IMR-90 (cell line): Measurements from ENCODE around the gene SRSF2. TPM values are rescaled to one million over a fixed set of nuclear protein-coding genes. Genes with fewer than 3 reads are reported as not detected.
A peak's percentile ranks its signal among the peaks of the same experiment; 100 is the strongest.

Source experiments
- ATAC-seq: fragments of 200-7000 bp; cut with Tn5 transposase; 2 replicates; pipeline ENCODE4 v1.9.1; 2020; ENCODE audit warnings: low read depth, mild to moderate bottlenecking, moderate library complexity
- BruUV-seq: library from RNA; stranded (reverse); fragments of 400-500 nt; replicated peaks from 2 replicates; lab custom pipeline; 2021; lab: Mats Ljungman, UMichigan
- CTCF ChIA-PET: fragments of 300-600 bp; formaldehyde crosslinking; extraction: SDS; loops from one replicate; lab custom pipeline; 2021; ENCODE audit warnings: antibody characterized with exemption; lab: Yijun Ruan, JAX
- POLR2A ChIA-PET: fragments of 300-600 bp; sonication (Branson Sonifier 250); formaldehyde crosslinking; loops from one replicate; lab custom pipeline; 2022; ENCODE audit warnings: antibody characterized with exemption; ENCODE audit not compliant: unreplicated experiment; lab: Charles Lee
- DNase-seq: peaks from one replicate; pipeline ENCODE4 v3.0.0; 2013
- H2AFZ ChIP-seq: replicated peaks from 2 replicates; pipeline ENCODE3; 2013; ENCODE audit warnings: low read length, mild to moderate bottlenecking; ENCODE audit not compliant: poor library complexity
- H2AK5ac ChIP-seq: 2 replicates; pipeline ENCODE4 v1.6.1; 2013; ENCODE audit warnings: low read depth, low read length, inconsistent platforms
- H2AK9ac ChIP-seq: replicated peaks from 2 replicates; pipeline ENCODE3; 2013; ENCODE audit warnings: mild to moderate bottlenecking, low read depth, low read length, moderate library complexity; ENCODE audit not compliant: poor library complexity
- H2BK120ac ChIP-seq: 2 replicates; pipeline ENCODE4 v1.6.1; 2013; ENCODE audit warnings: low read depth, low read length, inconsistent platforms
- H2BK15ac ChIP-seq: 3 replicates; pipeline ENCODE4 v1.6.1; 2013; ENCODE audit warnings: low read depth, low read length, inconsistent platforms
- H2BK20ac ChIP-seq: 2 replicates; pipeline ENCODE4 v1.6.1; 2013; ENCODE audit warnings: low read depth, mild to moderate bottlenecking, inconsistent platforms, low read length, moderate library complexity
- H2BK5ac ChIP-seq: 2 replicates; pipeline ENCODE4 v1.6.1; 2013; ENCODE audit warnings: mild to moderate bottlenecking, low read depth, low read length, inconsistent platforms; ENCODE audit not compliant: poor library complexity, severe bottlenecking
- H3K14ac ChIP-seq: replicated peaks from 2 replicates; pipeline ENCODE4 v1.6.1; 2013; ENCODE audit warnings: low read depth, low read length, inconsistent platforms
- H3K18ac ChIP-seq: 2 replicates; pipeline ENCODE4 v1.6.1; 2013; ENCODE audit warnings: low read depth, low read length, control low read depth
- H3K23ac ChIP-seq: 2 replicates; pipeline ENCODE4 v1.6.1; 2013; ENCODE audit warnings: low read depth, low read length, inconsistent platforms
- H3K27ac ChIP-seq: 2 replicates; pipeline ENCODE4 v1.5.1; 2013; ENCODE audit warnings: mild to moderate bottlenecking, control low read depth, low read length; ENCODE audit not compliant: insufficient read depth
- H3K27me3 ChIP-seq: 2 replicates; pipeline ENCODE4 v1.6.1; 2013; ENCODE audit warnings: low read length; ENCODE audit not compliant: control insufficient read depth, insufficient read depth
- H3K36me3 ChIP-seq: 2 replicates; pipeline ENCODE4 v1.6.1; 2013; ENCODE audit warnings: low read length, mixed read lengths; ENCODE audit not compliant: control insufficient read depth, insufficient read depth
- H3K4ac ChIP-seq: 2 replicates; pipeline ENCODE4 v1.6.1; 2013; ENCODE audit warnings: low read depth, low read length, inconsistent platforms
- H3K4me1 ChIP-seq: 2 replicates; pipeline ENCODE4 v1.6.1; 2013; ENCODE audit warnings: low read length, mixed read lengths; ENCODE audit not compliant: control insufficient read depth, insufficient read depth
- H3K4me2 ChIP-seq: 2 replicates; pipeline ENCODE4 v1.6.1; 2013; ENCODE audit warnings: low read depth, mild to moderate bottlenecking, control low read depth, low read length, moderate library complexity
- H3K4me3 ChIP-seq: 2 replicates; pipeline ENCODE4 v1.5.1; 2013; ENCODE audit warnings: low read depth, mild to moderate bottlenecking, control low read depth, low read length, moderate library complexity; ENCODE audit not compliant: insufficient read depth
- H3K56ac ChIP-seq: 2 replicates; pipeline ENCODE4 v1.6.1; 2013; ENCODE audit warnings: low read length, inconsistent platforms; ENCODE audit not compliant: insufficient read depth; ENCODE audit errors: extremely low read depth
- H3K79me1 ChIP-seq, 2 experiments: 2 replicates each; pipeline ENCODE4 v1.6.1; 2013; ENCODE audit warnings: low read length in 2 of 2, inconsistent platforms in 1 of 2, low read depth in 1 of 2
- H3K9ac ChIP-seq: 2 replicates; pipeline ENCODE4 v1.6.1; 2013; ENCODE audit warnings: low read depth, low read length, control low read depth
- H3K9me1 ChIP-seq: 2 replicates; pipeline ENCODE4 v1.6.1; 2013; ENCODE audit warnings: low read length, inconsistent platforms; ENCODE audit not compliant: insufficient read depth
- H3K9me3 ChIP-seq: 2 replicates; pipeline ENCODE4 v1.6.1; 2013; ENCODE audit warnings: low read length; ENCODE audit not compliant: control insufficient read depth, insufficient read depth
- H4K20me1 ChIP-seq: 2 replicates; pipeline ENCODE4 v1.6.1; 2013; ENCODE audit warnings: low read length, inconsistent platforms; ENCODE audit not compliant: insufficient read depth
- H4K5ac ChIP-seq: 2 replicates; pipeline ENCODE4 v1.6.1; 2013; ENCODE audit warnings: mild to moderate bottlenecking, low read depth, low read length, control low read depth
- H4K8ac ChIP-seq, 2 experiments: 2 replicates each; pipeline ENCODE4 v1.6.1; 2013; ENCODE audit warnings: low read depth in 2 of 2, low read length in 2 of 2, control low read depth in 1 of 2, inconsistent platforms in 1 of 2
- H4K91ac ChIP-seq: 2 replicates; pipeline ENCODE4 v1.6.1; 2013; ENCODE audit warnings: low read depth, low read length, inconsistent platforms; ENCODE audit not compliant: insufficient read depth
- BHLHE40 ChIP-seq: fragments of 150-350 bp; IDR thresholded peaks from 2 replicates; pipeline ENCODE4 v1.6.1; 2016; ENCODE audit warnings: mild to moderate bottlenecking, low read depth, low read length
- CEBPB ChIP-seq: IDR thresholded peaks from 2 replicates; pipeline ENCODE4 v1.6.1; 2012; ENCODE audit warnings: low read depth, low read length, improper control_type of control experiment
- CHD1 ChIP-seq: IDR thresholded peaks from 2 replicates; pipeline ENCODE4 v1.6.1; 2012; ENCODE audit warnings: low read depth, low read length, improper control_type of control experiment
- CTCF ChIP-seq: conservative IDR thresholded peaks from 2 replicates; pipeline ENCODE4 v1.5.1; 2012; ENCODE audit warnings: mild to moderate bottlenecking, low read depth, low read length, improper control_type of control experiment
- MAFK ChIP-seq: IDR thresholded peaks from 2 replicates; pipeline ENCODE4 v1.6.1; 2012; ENCODE audit warnings: low read depth, low read length, improper control_type of control experiment
- MAZ ChIP-seq: IDR thresholded peaks from 2 replicates; pipeline ENCODE4 v1.6.1; 2012; ENCODE audit warnings: low read depth, mild to moderate bottlenecking, low read length, improper control_type of control experiment, moderate library complexity, borderline replicate concordance
- NFE2L2 ChIP-seq: fragments of 150-350 bp; IDR thresholded peaks from 2 replicates; pipeline ENCODE4 v1.6.1; 2016; ENCODE audit warnings: low read depth, mild to moderate bottlenecking, low read length
- POLR2A ChIP-seq: IDR thresholded peaks from 2 replicates; pipeline ENCODE4 v1.6.1; 2012; ENCODE audit warnings: mild to moderate bottlenecking, low read depth, low read length
- RAD21 ChIP-seq: IDR thresholded peaks from 2 replicates; pipeline ENCODE4 v1.6.1; 2012; ENCODE audit warnings: low read length, improper control_type of control experiment
- RCOR1 ChIP-seq: IDR thresholded peaks from 2 replicates; pipeline ENCODE4 v1.6.1; 2012; ENCODE audit warnings: mild to moderate bottlenecking, low read length, improper control_type of control experiment; ENCODE audit not compliant: insufficient replicate concordance
- RFX5 ChIP-seq: IDR thresholded peaks from 2 replicates; pipeline ENCODE4 v1.8.0; 2012; ENCODE audit warnings: low read depth, mild to moderate bottlenecking, low read length, moderate library complexity
- SMC3 ChIP-seq: fragments of 150-350 bp; IDR thresholded peaks from 2 replicates; pipeline ENCODE4 v1.6.1; 2016; ENCODE audit warnings: low read depth, mild to moderate bottlenecking, antibody characterized with exemption, low read length, moderate library complexity
- USF2 ChIP-seq: fragments of 150-350 bp; IDR thresholded peaks from 2 replicates; pipeline ENCODE4 v1.6.1; 2017; ENCODE audit warnings: mild to moderate bottlenecking, antibody characterized with exemption, low read length, low read depth
- WGBS, 2 experiments: methylation state at CpG; one replicate each; pipeline versions ENCODE4 v1.1.5 to v1.1.7; 2013; ENCODE audit warnings: missing lambda C conversion rate in 2 of 2; ENCODE audit not compliant: insufficient read length in 1 of 2; ENCODE audit errors: extremely low coverage in 2 of 2; 5-methylcytosine and 5-hydroxymethylcytosine counted together
- dilution Hi-C: fragments of 300-500 bp; cut with HindIII; formaldehyde crosslinking; loops from one replicate; pipeline ENCODE4 v1.14.3; 2018; ENCODE audit warnings: low sequenced_read_pairs; ENCODE audit not compliant: unreplicated experiment
- in situ Hi-C: fragments of 300-500 bp; cut with MboI; formaldehyde crosslinking; loops from 3 replicates; pipeline ENCODE4 v1.14.3; 2019; ENCODE audit warnings: low sequenced_read_pairs, inconsistent platforms, mixed read lengths
- intact Hi-C: fragments of 100-400 bp; cut with micrococcal nuclease; formaldehyde crosslinking; loops from 2 replicates; pipeline ENCODE4 v1.10.0; 2022
- polyA plus RNA-seq, 3 experiments: library from polyadenylated mRNA; depleted of rRNA; stranded (reverse); fragments of >200 nt; gene quantifications; 2 replicates each; pipeline ENCODE4 v1.2.3, GENCODE V29; 2012; ENCODE audit warnings: low replicate concordance in 1 of 3
- total RNA-seq: library from RNA; depleted of rRNA; stranded (reverse); fragments of >200 nt; gene quantifications from 2 replicates; pipeline ENCODE4 v1.2.3, GENCODE V29; 2012
- TF ChIP-seq, protein P1 (sequence below): fragments of 150-350 bp; IDR thresholded peaks from 2 replicates; pipeline ENCODE4 v1.6.1; 2016; ENCODE audit warnings: low read depth, mild to moderate bottlenecking, low read length, moderate library complexity, borderline replicate concordance

The SRSF2 gene
- total and polyA plus RNA-seq, 2 of the 4 experiments (the other 2 are of a cell fraction), result 98.0 to 296 TPM

- peaks cover 7% of the 10 kb centered on the region for H3K36me3 ChIP-seq
- peak overlapping the region; percentile 53 for H3K9ac ChIP-seq
- H3K9me3 ChIP-seq, result no peaks in the 10 kb centered on the region
- peak overlapping the region; percentile 8 to 76; a peak in 3 of 4 replicates for H4K8ac ChIP-seq
- H3K27me3 ChIP-seq, result no peaks in the 10 kb centered on the region
- peak; percentile 93 for DNase-seq
- intact Hi-C loops, result no loop called here
- peak overlapping the region; percentile 67 for H2BK120ac ChIP-seq
- peak overlapping the region; percentile 69 for H3K14ac ChIP-seq
- H4K91ac ChIP-seq, result peak overlapping the region; percentile 69; the same call in 1 of the 2 replicates
- H3K18ac ChIP-seq, result peak overlapping the region; percentile 70
- H3K4me3 ChIP-seq, result peak overlapping the region; percentile 8; the same call in 1 of the 2 replicates
- peak; percentile 67 for ATAC-seq
- H3K27ac ChIP-seq, result peak overlapping the region; percentile 85
- H3K9me1 ChIP-seq, result peaks cover 54% of the 10 kb centered on the region
- ChIA-PET POLR2A (no interaction called here), CTCF (no interaction called here)
- H2AK9ac ChIP-seq, result peak overlapping the region; percentile 96
- H2BK5ac ChIP-seq, result peak overlapping the region; percentile 90
- H3K79me1 ChIP-seq, result peaks cover 13 to 92% of the 10 kb centered on the region in 2 experiments; a peak in 3 of 4 replicates
- peak overlapping the region; percentile 88 for H3K4ac ChIP-seq
- peak overlapping the region; percentile 73; the same call in 1 of the 2 replicates for H2BK20ac ChIP-seq
- H4K20me1 ChIP-seq, result peaks cover 91% of the 10 kb centered on the region
- in situ Hi-C loops, result no loop called here
- H3K4me1 ChIP-seq, result peaks cover 49% of the 10 kb centered on the region
- H3K4me2 ChIP-seq, result peak overlapping the region; percentile 82
- no TSS peak for BruUV-seq
- dilution Hi-C loops, result no loop called here
- H4K5ac ChIP-seq, result peak overlapping the region; percentile 61
- no peak overlapping the region for H3K56ac ChIP-seq
- H3K23ac ChIP-seq, result peak overlapping the region; percentile 39
- peak overlapping the region; percentile 82 for H2AFZ ChIP-seq
- peak overlapping the region; percentile 33; the same call in 1 of the 3 replicates for H2BK15ac ChIP-seq
- WGBS, 2 experiments, result 11% methylated on average over 16 of the region's 33 CpGs; no CpG with 5 or more reads in 1 of the 2 experiments
- peak overlapping the region; percentile 95 for H2AK5ac ChIP-seq
- TF ChIP-seq NFE2L2 (no peak), MAZ (peak; percentile 91), CEBPB (peak; percentile 81), CHD1 (no peak), RAD21 (no peak), POLR2A (peak; percentile 76), RCOR1 (no peak), CTCF (no peak), SMC3 (no peak), BHLHE40 (peak; percentile 97), USF2 (no peak), RFX5 (no peak), MAFK (no peak)
- TF ChIP-seq, protein P1, sequence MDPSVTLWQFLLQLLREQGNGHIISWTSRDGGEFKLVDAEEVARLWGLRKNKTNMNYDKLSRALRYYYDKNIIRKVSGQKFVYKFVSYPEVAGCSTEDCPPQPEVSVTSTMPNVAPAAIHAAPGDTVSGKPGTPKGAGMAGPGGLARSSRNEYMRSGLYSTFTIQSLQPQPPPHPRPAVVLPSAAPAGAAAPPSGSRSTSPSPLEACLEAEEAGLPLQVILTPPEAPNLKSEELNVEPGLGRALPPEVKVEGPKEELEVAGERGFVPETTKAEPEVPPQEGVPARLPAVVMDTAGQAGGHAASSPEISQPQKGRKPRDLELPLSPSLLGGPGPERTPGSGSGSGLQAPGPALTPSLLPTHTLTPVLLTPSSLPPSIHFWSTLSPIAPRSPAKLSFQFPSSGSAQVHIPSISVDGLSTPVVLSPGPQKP, result no peak
Observed at GRCh38 chr17:76700617-76701470, 36.3 kb downstream of the SRSF2 start.
